ENCODE data around the gene D2HGDH.
"Not testable (repeated sequence)": the region's sequence is repeated elsewhere in the genome, so short reads cannot be mapped to it uniquely, and the experiment has no call there.

Gene D2HGDH

GRCh38 chr2:241755166-241755565 lies 20.7 kb downstream of the D2HGDH start:
- peaks cover 45% of the 10 kb centered on the region for H3K36me3 ChIP-seq (ENCODE audit: insufficient read depth, low read length)

GRCh38 chr2:241755777-241756176 lies 21.3 kb downstream of the D2HGDH start:
- Histone ChIP-seq H3K4me2 (ENCODE audit: insufficient read depth, low read length) (no peak overlapping the region), H3K36me3 (ENCODE audit: insufficient read depth, low read length) (peaks cover 51% of the 10 kb centered on the region), H2AFZ (ENCODE audit: low read depth, low read length) (no peak overlapping the region), H3K9ac (ENCODE audit: low read depth, low read length) (no peak overlapping the region), H3K4me1 (ENCODE audit: insufficient read depth, low read length) (no peaks in the 10 kb centered on the region), H3K27me3 (ENCODE audit: insufficient read depth, low read length, poor library complexity) (no peaks in the 10 kb centered on the region), H3K27ac (ENCODE audit: low read length) (no peak overlapping the region), H3K9me3 (ENCODE audit: insufficient read depth, low read length, severe bottlenecking) (no peaks in the 10 kb centered on the region), H4K20me1 (ENCODE audit: insufficient read depth, low read length) (peaks cover 10% of the 10 kb centered on the region; the same call in 1 of the 2 replicates), H3K79me2 (ENCODE audit: insufficient read depth, low read length) (no peaks in the 10 kb centered on the region), H3K4me3 (ENCODE audit: low read depth in 1 of 2, low read length in 2 of 2) (no peak overlapping the region)
- ATAC-seq (ENCODE audit: insufficient read depth, low read depth), result no peak
- TF ChIP-seq CTCF (IDR thresholded peaks at IDR 0.05; ENCODE audit: borderline replicate concordance, extremely low read depth, low read length, poor library complexity, severe bottlenecking) (no peak), EZH2 (IDR thresholded peaks at IDR 0.05; ENCODE audit: borderline replicate concordance, low read depth, low read length, severe bottlenecking) (no peak)
- no peak for DNase-seq

More at GRCh38 chr2:241755166-241755565, 20.7 kb downstream of the D2HGDH start:
- no peak overlapping the region for H3K4me3 ChIP-seq (ENCODE audit: low read depth in 1 of 2, low read length in 2 of 2)
- no peak overlapping the region for H3K9ac ChIP-seq (ENCODE audit: low read depth, low read length)
- ATAC-seq (ENCODE audit: insufficient read depth, low read depth) (no peak), DNase-seq (no peak)
- H3K9me3 ChIP-seq (ENCODE audit: insufficient read depth, low read length, severe bottlenecking), result no peaks in the 10 kb centered on the region
- no peak overlapping the region for H3K27ac ChIP-seq (ENCODE audit: low read length)
- no peaks in the 10 kb centered on the region for H3K27me3 ChIP-seq (ENCODE audit: insufficient read depth, low read length, poor library complexity)
- H2AFZ ChIP-seq (ENCODE audit: low read depth, low read length), result no peak overlapping the region
- H3K4me1 ChIP-seq (ENCODE audit: insufficient read depth, low read length), result no peaks in the 10 kb centered on the region
- TF ChIP-seq CTCF (IDR thresholded peaks at IDR 0.05; ENCODE audit: borderline replicate concordance, extremely low read depth, low read length, poor library complexity, severe bottlenecking), result no peak
- no peak for TF ChIP-seq EZH2 (IDR thresholded peaks at IDR 0.05; ENCODE audit: borderline replicate concordance, low read depth, low read length, severe bottlenecking)
- H4K20me1 ChIP-seq (ENCODE audit: insufficient read depth, low read length), result peaks cover 4% of the 10 kb centered on the region; the same call in 1 of the 2 replicates
- H3K4me2 ChIP-seq (ENCODE audit: insufficient read depth, low read length), result no peak overlapping the region
- no peaks in the 10 kb centered on the region for H3K79me2 ChIP-seq (ENCODE audit: insufficient read depth, low read length)

- no peaks in the 10 kb centered on the region for H3K9me3 ChIP-seq (ENCODE audit: insufficient read depth, low read length, severe bottlenecking)
- H4K20me1 ChIP-seq (ENCODE audit: insufficient read depth, low read length), result peaks cover 19% of the 10 kb centered on the region; the same call in 1 of the 2 replicates
- no peaks in the 10 kb centered on the region for H3K79me2 ChIP-seq (ENCODE audit: insufficient read depth, low read length)
- H3K36me3 ChIP-seq (ENCODE audit: insufficient read depth, low read length), result peaks cover 39% of the 10 kb centered on the region
- H3K27me3 ChIP-seq (ENCODE audit: insufficient read depth, low read length, poor library complexity), result no peaks in the 10 kb centered on the region
- ATAC-seq (ENCODE audit: insufficient read depth, low read depth) (no peak), DNase-seq (no peak)
- H3K4me2 ChIP-seq (ENCODE audit: insufficient read depth, low read length), result no peak overlapping the region
- no peak overlapping the region for H3K27ac ChIP-seq (ENCODE audit: low read length)
- H3K4me3 ChIP-seq (ENCODE audit: low read depth in 1 of 2, low read length in 2 of 2), result no peak overlapping the region
- TF ChIP-seq EZH2 (IDR thresholded peaks at IDR 0.05; ENCODE audit: borderline replicate concordance, low read depth, low read length, severe bottlenecking), result no peak
- no peak for TF ChIP-seq CTCF (IDR thresholded peaks at IDR 0.05; ENCODE audit: borderline replicate concordance, extremely low read depth, low read length, poor library complexity, severe bottlenecking)
- no peaks in the 10 kb centered on the region for H3K4me1 ChIP-seq (ENCODE audit: insufficient read depth, low read length)
- no peak overlapping the region for H3K9ac ChIP-seq (ENCODE audit: low read depth, low read length)
- no peak overlapping the region for H2AFZ ChIP-seq (ENCODE audit: low read depth, low read length)
These were observed 24.8 kb downstream of the D2HGDH start for GRCh38 chr2:241759067-241759807.

- not testable (repeated sequence) for DNase-seq; ATAC-seq (ENCODE audit: insufficient read depth, low read depth); H2AFZ ChIP-seq (ENCODE audit: low read depth, low read length); H3K9ac ChIP-seq (ENCODE audit: low read depth, low read length); H3K4me1 ChIP-seq (ENCODE audit: insufficient read depth, low read length); H3K79me2 ChIP-seq (ENCODE audit: insufficient read depth, low read length); H3K27me3 ChIP-seq (ENCODE audit: insufficient read depth, low read length, poor library complexity); H3K27ac ChIP-seq (ENCODE audit: low read length); H3K4me3 ChIP-seq (ENCODE audit: low read depth in 1 of 2, low read length in 2 of 2); H3K4me2 ChIP-seq (ENCODE audit: insufficient read depth, low read length); H3K9me3 ChIP-seq (ENCODE audit: insufficient read depth, low read length, severe bottlenecking)
- H4K20me1 ChIP-seq (ENCODE audit: insufficient read depth, low read length), result peaks cover 26% of the 10 kb centered on the region
- peaks cover 39% of the 10 kb centered on the region for H3K36me3 ChIP-seq (ENCODE audit: insufficient read depth, low read length)
These were observed 25.5 kb downstream of the D2HGDH start for GRCh38 chr2:241759893-241760292.
